WTC11 (cell line): Measurements from ENCODE around the gene PTPRT. TPM values are rescaled to one million over a fixed set of nuclear protein-coding genes. Genes with fewer than 3 reads are reported as not detected.

ENCODE experiments used
- ATAC-seq: fragments of 200-7000 bp; cut with Tn5 transposase; 2 replicates; pipeline ENCODE4 v1.10.0; 2021; ENCODE audit warnings: mild to moderate bottlenecking, moderate library complexity
- CTCF ChIA-PET: fragments of 300-600 bp; sonication (Branson Sonifier 250); formaldehyde crosslinking; loops from one replicate; lab custom pipeline; 2021; ENCODE audit warnings: antibody characterized with exemption; lab: Charles Lee
- POLR2A ChIA-PET: fragments of 350-600 bp; sonication (Branson Sonifier 250); formaldehyde crosslinking; loops from one replicate; lab custom pipeline; 2021; ENCODE audit warnings: antibody characterized with exemption; lab: Charles Lee
- DNase-seq: peaks from one replicate; pipeline ENCODE4 v3.0.0; 2021; ENCODE audit warnings: low spot score
- H3K27ac Mint-ChIP-seq: 2 replicates; pipeline ENCODE4 v1.8.0; 2021; ENCODE audit warnings: mixed read lengths
- H3K27me3 Mint-ChIP-seq: 2 replicates; pipeline ENCODE4 v1.8.0; 2021; ENCODE audit warnings: low read depth, mild to moderate bottlenecking, moderate library complexity, mixed read lengths
- H3K36me3 Mint-ChIP-seq: 2 replicates; pipeline ENCODE4 v1.8.0; 2021; ENCODE audit warnings: mixed read lengths
- H3K4me1 Mint-ChIP-seq: 2 replicates; pipeline ENCODE4 v1.8.0; 2022; ENCODE audit warnings: mixed read lengths
- H3K4me3 Mint-ChIP-seq: 2 replicates; pipeline ENCODE4 v1.8.0; 2021; ENCODE audit warnings: mild to moderate bottlenecking, moderate library complexity, mixed read lengths
- H3K9me3 Mint-ChIP-seq: 2 replicates; pipeline ENCODE4 v1.8.0; 2021; ENCODE audit warnings: mixed read lengths
- ARID4B ChIP-seq: sonication (generic); formaldehyde crosslinking; IDR thresholded peaks from 2 replicates; pipeline ENCODE4 v1.8.0; 2023; ENCODE audit warnings: missing genetic modification reagents, mild to moderate bottlenecking, borderline replicate concordance
- CBFB ChIP-seq: sonication (generic); formaldehyde crosslinking; IDR thresholded peaks from 2 replicates; pipeline ENCODE4 v1.8.1; 2022; ENCODE audit warnings: mild to moderate bottlenecking, low read depth, missing genetic modification reagents
- EMX1 ChIP-seq: fragments of 250-450 bp; sonication (Bioruptor Pico); IDR thresholded peaks from 2 replicates; pipeline ENCODE4 v1.8.0; 2021; ENCODE audit warnings: mild to moderate bottlenecking
- GRHL2 ChIP-seq: fragments of 250-450 bp; sonication (Bioruptor Pico); IDR thresholded peaks from 2 replicates; pipeline ENCODE4 v1.8.0; 2022; ENCODE audit warnings: mild to moderate bottlenecking, moderate library complexity; ENCODE audit not compliant: insufficient replicate concordance, severe bottlenecking
- IRF2 ChIP-seq: sonication (generic); formaldehyde crosslinking; IDR thresholded peaks from 2 replicates; pipeline ENCODE4 v1.8.0; 2022; ENCODE audit warnings: low read depth, missing genetic modification reagents, borderline replicate concordance
- JAZF1 ChIP-seq: fragments of 250-450 bp; sonication (Bioruptor Pico); IDR thresholded peaks from 2 replicates; pipeline ENCODE4 v1.9.0; 2021; ENCODE audit warnings: moderate library complexity, mild to moderate bottlenecking, inconsistent platforms
- KAT7 ChIP-seq: sonication (generic); formaldehyde crosslinking; IDR thresholded peaks from 2 replicates; pipeline ENCODE4 v1.8.1; 2023; ENCODE audit warnings: missing genetic modification reagents, mild to moderate bottlenecking, borderline replicate concordance
- MLX ChIP-seq: sonication (generic); formaldehyde crosslinking; IDR thresholded peaks from 2 replicates; pipeline ENCODE4 v1.8.1; 2023; ENCODE audit warnings: mild to moderate bottlenecking, missing genetic modification reagents, moderate library complexity
- MXD4 ChIP-seq: fragments of 250-450 bp; sonication (Bioruptor Pico); IDR thresholded peaks from 2 replicates; pipeline ENCODE4 v1.8.0; 2021; ENCODE audit warnings: mild to moderate bottlenecking, moderate library complexity, borderline replicate concordance
- MYBL2 ChIP-seq: sonication (generic); formaldehyde crosslinking; IDR thresholded peaks from 2 replicates; pipeline ENCODE4 v1.8.1; 2023; ENCODE audit warnings: mild to moderate bottlenecking, moderate library complexity, missing genetic modification reagents
- NR3C1 ChIP-seq: sonication (generic); formaldehyde crosslinking; conservative IDR thresholded peaks from 2 replicates; pipeline ENCODE4 v1.8.1; 2023; ENCODE audit warnings: low read depth, mild to moderate bottlenecking, missing genetic modification reagents
- OVOL2 ChIP-seq: fragments of 250-450 bp; sonication (Bioruptor Pico); IDR thresholded peaks from 2 replicates; pipeline ENCODE4 v1.9.0; 2021; ENCODE audit warnings: mild to moderate bottlenecking, borderline replicate concordance
- PREB ChIP-seq: sonication (generic); formaldehyde crosslinking; IDR thresholded peaks from 2 replicates; pipeline ENCODE4 v1.8.1; 2022; ENCODE audit warnings: mild to moderate bottlenecking, missing genetic modification reagents, moderate library complexity, borderline replicate concordance
- USF1 ChIP-seq: sonication (generic); formaldehyde crosslinking; IDR thresholded peaks from 2 replicates; pipeline ENCODE4 v1.8.0; 2022; ENCODE audit warnings: mild to moderate bottlenecking, missing genetic modification reagents
- ZBTB21 ChIP-seq: sonication (generic); formaldehyde crosslinking; IDR thresholded peaks from 2 replicates; pipeline ENCODE4 v1.8.1; 2023; ENCODE audit warnings: mild to moderate bottlenecking, missing genetic modification reagents, borderline replicate concordance
- ZMAT4 ChIP-seq: fragments of 250-450 bp; sonication (Bioruptor Pico); IDR thresholded peaks from 2 replicates; pipeline ENCODE4 v1.9.0; 2021; ENCODE audit warnings: mild to moderate bottlenecking
- ZNF138 ChIP-seq: sonication (generic); formaldehyde crosslinking; conservative IDR thresholded peaks from 2 replicates; pipeline ENCODE4 v1.8.1; 2022; ENCODE audit warnings: mild to moderate bottlenecking, moderate library complexity, missing genetic modification reagents
- ZNF263 ChIP-seq: sonication (generic); formaldehyde crosslinking; IDR thresholded peaks from 2 replicates; pipeline ENCODE4 v1.8.1; 2022; ENCODE audit warnings: low read depth, mild to moderate bottlenecking, moderate library complexity, missing genetic modification reagents
- ZNF512 ChIP-seq: sonication (generic); formaldehyde crosslinking; IDR thresholded peaks from 2 replicates; pipeline ENCODE4 v1.8.1; 2022; ENCODE audit warnings: missing genetic modification reagents, borderline replicate concordance
- ZNF532 ChIP-seq: fragments of 250-450 bp; sonication (Bioruptor Pico); IDR thresholded peaks from 2 replicates; pipeline ENCODE4 v1.9.0; 2021; ENCODE audit warnings: mild to moderate bottlenecking, borderline replicate concordance
- ZSCAN18 ChIP-seq: fragments of 250-450 bp; sonication (Bioruptor Pico); IDR thresholded peaks from 2 replicates; pipeline ENCODE4 v2.1.2; 2022; ENCODE audit warnings: mild to moderate bottlenecking, moderate library complexity
- total RNA-seq: library from RNA; stranded (reverse); gene quantifications from 3 replicates; pipeline ENCODE4 v1.2.3, GENCODE V29; 2021

The PTPRT gene
- total RNA-seq, 1 experiment from 2014 or later: 1.1 TPM

GRCh38 chr20:42775866-42776265 is 413.8 kb downstream of the PTPRT start (continued):
- TF ChIP-seq ZNF532 (CRISPR knock-in tag) (no peak), ZNF263 (no peak), ZMAT4 (CRISPR knock-in tag) (no peak)
- TF ChIP-seq, all 79 proteins: peak for 0

GRCh38 chr20:42775037-42775436 is 414.7 kb downstream of the PTPRT start:
- CTCF ChIA-PET: no interaction called here
- TF ChIP-seq USF1 (no peak), JAZF1 (CRISPR knock-in tag) (no peak), KAT7 (CRISPR knock-in tag) (no peak), CBFB (CRISPR knock-in tag) (no peak), MLX (CRISPR knock-in tag) (no peak), EMX1 (CRISPR knock-in tag) (no peak), MYBL2 (CRISPR knock-in tag) (no peak), ZBTB21 (CRISPR knock-in tag) (no peak), ZNF138 (no peak), OVOL2 (CRISPR knock-in tag) (no peak), PREB (CRISPR knock-in tag) (no peak), ZNF512 (CRISPR knock-in tag) (no peak), IRF2 (CRISPR knock-in tag) (no peak), ARID4B (CRISPR knock-in tag) (no peak), GRHL2 (CRISPR knock-in tag) (no peak), ZSCAN18 (CRISPR knock-in tag) (no peak), MXD4 (CRISPR knock-in tag) (no peak), NR3C1 (CRISPR knock-in tag) (no peak)
- Mint-ChIP-seq H3K4me3 (no peak overlapping the region), H3K27me3 (no peaks in the 10 kb centered on the region), H3K9me3 (peaks cover 4% of the 10 kb centered on the region), H3K27ac (no peak overlapping the region), H3K4me1 (peaks cover 6% of the 10 kb centered on the region), H3K36me3 (no peaks in the 10 kb centered on the region)
- POLR2A ChIA-PET: no interaction called here
- DNase-seq (no peak), ATAC-seq (no peak)
